Occipital lobe (tissue), 2 donors: Measurements from ENCODE around the gene EPG5. TPM values are rescaled to one million over a fixed set of nuclear protein-coding genes. Genes with fewer than 3 reads are reported as not detected.

Experiments
- DNase-seq: peaks from one replicate; lab custom pipeline; 2025; lab: John Stamatoyannopoulos, UW
- total RNA-seq: library from RNA; depleted of rRNA; stranded (reverse); fragments of >200 nt; gene quantifications from one replicate; pipeline ENCODE4 v1.2.3, GENCODE V29; 2014

Gene EPG5
- total RNA-seq, 1 donor from 2014 or later = 35.2 TPM

DNA sequence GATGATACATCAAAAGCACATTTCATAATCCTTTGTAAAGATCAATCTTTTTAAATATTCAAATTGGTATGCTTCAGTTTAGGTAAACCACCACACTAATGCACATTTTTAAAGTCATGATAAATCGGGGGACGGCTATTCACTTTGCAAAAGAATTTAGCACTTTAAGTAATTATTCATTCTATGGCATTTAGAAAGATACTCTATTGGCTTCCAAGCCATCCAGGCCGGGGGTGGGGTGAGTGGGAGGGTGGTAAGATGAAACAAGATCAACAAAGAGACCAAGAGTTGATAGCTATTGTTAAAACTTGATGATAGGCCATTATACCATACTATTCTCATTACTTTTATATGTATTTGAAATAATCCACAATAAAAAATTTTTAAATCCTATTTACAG lies 41.0 kb downstream of the EPG5 start:
- no peak for DNase-seq

DNA sequence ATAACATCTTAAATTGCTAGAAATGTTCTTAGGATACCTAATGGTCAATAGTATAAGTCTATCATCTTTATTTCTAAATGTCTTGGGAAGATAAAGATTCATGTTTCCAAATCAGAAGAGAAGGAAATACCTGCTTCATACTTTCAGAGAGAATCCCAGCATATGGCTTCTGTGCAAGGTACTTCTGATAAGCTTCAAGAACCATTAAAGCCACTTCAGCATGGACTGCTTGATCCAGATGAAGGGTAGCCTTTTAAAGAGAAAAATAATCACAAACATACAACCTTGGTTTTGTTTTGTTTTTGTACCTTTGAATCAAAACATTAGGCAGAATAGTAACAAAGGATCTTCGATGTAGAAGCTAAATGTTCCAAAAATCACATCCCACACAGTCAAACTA lies 44.0 kb downstream of the EPG5 start:
- DNase-seq = no peak

GRCh38 chr18:45920367-45920766 lies 46.8 kb downstream of the EPG5 start:
- peak; percentile 3 for DNase-seq

DNA sequence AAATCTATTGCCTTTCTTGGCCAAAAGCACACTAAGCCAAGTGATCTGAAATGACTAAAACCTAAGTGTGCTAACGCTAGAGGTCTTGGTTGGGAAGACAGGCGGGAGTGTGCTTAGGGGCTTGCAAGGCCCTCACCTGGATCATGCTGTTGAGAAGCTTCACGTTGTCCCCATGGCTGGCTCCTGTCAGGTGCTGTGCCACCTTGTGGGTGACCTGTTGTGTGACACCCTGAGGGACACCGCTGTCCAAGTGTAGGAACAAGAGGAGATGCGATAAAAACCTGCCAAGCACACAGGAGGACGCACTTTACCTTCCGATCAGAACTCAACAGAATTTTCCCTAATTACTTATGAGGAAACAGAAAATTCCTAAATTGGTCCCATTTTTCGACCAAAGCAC lies 50.8 kb downstream of the EPG5 start:
- DNase-seq = no peak

- DNase-seq = no peak
These were observed 53.9 kb downstream of the EPG5 start for GRCh38 chr18:45913276-45913675.

GRCh38 chr18:45910405-45911023 lies 56.6 kb downstream of the EPG5 start:
- peak; percentile 1 for DNase-seq

- DNase-seq = no peak
These were observed 65.4 kb downstream of the EPG5 start for GRCh38 chr18:45901654-45902210.

DNA sequence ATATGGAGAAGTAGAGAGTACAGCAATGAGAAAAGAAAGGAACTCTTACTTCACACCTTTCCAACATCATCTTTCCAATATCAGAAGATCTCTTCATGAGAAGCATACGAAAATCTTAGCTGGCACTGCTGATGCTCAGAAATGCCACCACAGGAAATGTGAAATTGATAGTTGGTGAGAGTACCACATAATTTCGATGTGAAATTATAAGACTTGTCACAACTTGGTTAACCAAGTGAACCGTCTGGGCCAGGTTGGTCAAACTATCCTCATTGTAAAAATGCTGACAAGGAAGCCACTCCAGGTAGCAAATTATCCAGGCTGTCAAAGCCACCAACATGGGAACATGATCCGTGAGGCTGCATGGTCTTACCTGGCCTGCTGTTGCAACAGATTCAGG lies 66.5 kb downstream of the EPG5 start:
- no peak for DNase-seq

DNA sequence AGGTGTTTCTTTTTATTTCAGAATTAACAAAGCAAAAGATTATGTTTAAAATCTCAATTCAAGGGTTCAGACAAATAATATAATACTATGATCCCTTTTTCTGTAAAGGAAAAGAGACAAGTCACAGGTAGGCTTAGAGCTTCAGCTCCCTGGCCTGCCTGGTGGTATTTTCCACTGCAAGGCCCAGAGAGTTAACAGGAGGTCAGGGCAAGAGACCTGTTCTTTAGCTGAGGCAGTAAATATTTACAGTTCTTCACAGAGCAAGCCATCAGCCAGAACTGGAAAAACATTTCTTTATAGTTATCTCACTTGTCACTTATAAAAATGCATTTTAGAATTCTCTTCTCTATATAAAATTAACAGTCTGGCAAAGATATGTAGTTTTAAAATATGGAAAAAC lies 70.1 kb downstream of the EPG5 start:
- no peak for DNase-seq

GRCh38 chr18:45896452-45896851 lies 70.7 kb downstream of the EPG5 start:
- DNase-seq = no peak

GRCh38 chr18:45895339-45895738 lies 71.8 kb downstream of the EPG5 start:
- no peak for DNase-seq

GRCh38 chr18:45894818-45895217 lies 72.3 kb downstream of the EPG5 start:
- DNase-seq = no peak

- no peak for DNase-seq
These were observed 75.3 kb downstream of the EPG5 start for GRCh38 chr18:45891806-45892205.

- no peak for DNase-seq
These were observed 76.5 kb downstream of the EPG5 start for GRCh38 chr18:45890606-45891005.

- DNase-seq = no peak
These were observed 77.6 kb downstream of the EPG5 start for GRCh38 chr18:45889419-45890064.

DNA sequence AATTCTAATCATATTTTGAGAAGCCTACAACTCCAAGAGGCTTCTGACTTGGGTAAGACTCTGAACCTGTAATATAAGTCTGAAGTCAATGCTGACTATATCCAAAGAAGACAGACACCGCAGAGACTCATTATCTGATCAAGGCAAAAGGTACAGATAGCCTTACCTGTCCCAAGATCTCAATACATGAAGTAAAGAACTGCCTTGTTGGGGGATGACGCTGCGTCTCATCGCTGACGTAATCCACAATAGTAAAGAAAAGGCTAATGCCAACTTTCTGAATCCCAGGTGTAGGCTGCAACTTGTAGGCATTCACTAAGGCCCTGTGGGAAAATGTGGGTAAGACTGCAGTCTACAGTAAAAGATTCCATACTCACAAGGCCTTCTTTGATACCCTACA lies 79.5 kb downstream of the EPG5 start:
- no peak for DNase-seq

- DNase-seq = no peak
These were observed 86.1 kb downstream of the EPG5 start for GRCh38 chr18:45880876-45881558.

DNA sequence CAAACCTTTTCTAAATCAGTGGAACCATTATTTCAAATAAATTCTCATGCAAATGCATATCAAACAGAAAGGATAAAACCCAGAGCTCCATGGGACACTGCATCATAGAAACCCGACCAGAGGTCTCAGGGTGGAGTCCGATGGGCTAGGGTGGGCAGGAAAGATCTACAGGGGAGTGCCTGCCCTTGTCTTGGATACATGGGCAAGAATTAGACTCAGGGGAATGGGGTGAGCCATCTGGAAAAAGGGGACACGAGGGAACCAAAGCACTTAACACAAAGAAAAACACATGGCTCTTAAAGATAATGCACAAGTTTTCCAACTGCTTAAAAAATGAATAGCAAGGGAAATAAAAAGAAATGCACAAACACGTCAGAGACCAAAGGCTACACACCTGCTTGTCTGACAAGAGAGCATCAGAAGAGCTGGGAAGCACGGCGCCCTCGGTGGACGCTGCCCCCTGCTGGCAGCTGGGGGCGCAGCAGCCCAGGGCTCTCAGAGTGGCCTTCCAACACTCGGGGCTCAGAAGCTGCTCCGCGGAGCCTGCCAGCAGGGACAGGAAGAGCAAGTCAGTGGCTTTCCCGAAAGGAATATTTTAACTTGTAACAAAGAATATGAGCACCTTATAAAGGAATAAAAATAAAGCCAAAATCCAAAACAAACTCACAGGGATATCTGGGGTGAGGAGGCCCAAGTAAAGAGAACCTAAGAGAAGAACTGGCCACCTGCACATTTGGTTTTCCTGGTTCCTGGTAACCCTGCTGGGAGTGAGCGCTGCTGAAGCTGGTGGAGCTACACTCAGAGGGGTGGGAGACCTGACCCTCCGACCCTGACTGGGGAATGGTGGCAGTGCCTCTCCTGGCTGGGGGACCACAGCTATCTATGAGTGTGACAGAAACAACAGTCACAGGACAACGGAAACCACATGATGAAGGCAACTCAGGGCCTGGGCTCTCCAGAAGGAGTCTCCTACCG lies 87.2 kb downstream of the EPG5 start:
- DNase-seq = peak; percentile 38

DNA sequence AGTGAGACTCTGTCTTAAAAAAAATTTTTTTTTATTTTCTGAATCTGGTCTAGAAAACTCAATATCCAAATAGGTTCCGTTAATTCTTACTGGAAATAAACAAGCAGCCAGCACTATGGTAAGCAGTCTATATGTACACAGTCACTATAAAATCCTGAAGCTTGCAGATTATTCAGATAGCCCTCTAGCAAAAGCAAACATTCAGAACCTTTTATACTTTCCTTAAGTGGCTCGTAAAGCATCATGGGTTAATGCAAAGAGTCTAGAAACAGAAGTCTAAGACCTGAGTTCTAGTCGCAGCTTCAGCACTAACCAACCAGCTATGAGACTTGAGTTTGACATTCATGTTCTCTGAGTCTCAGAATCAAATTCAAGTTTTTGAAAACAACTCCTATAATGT lies 89.7 kb downstream of the EPG5 start:
- DNase-seq = no peak

GRCh38 chr18:45876161-45876560 lies 91.0 kb downstream of the EPG5 start:
- DNase-seq = no peak

GRCh38 chr18:45874491-45875184 lies 92.5 kb downstream of the EPG5 start:
- DNase-seq = no peak
